HG02642 (cell line): ENCODE measurements around the gene SPDYE17.
"Not testable (repeated sequence)": the region's sequence is repeated elsewhere in the genome, so short reads cannot be mapped to it uniquely, and the experiment has no call there.

ENCODE experiments used
- ATAC-seq: cut with Tn5 transposase; IDR thresholded peaks from one replicate; pipeline ENCODE4 v1.9.1; 2021; ENCODE audit warnings: mild to moderate bottlenecking; ENCODE audit not compliant: unreplicated experiment, poor library complexity

SPDYE17 gene

DNA sequence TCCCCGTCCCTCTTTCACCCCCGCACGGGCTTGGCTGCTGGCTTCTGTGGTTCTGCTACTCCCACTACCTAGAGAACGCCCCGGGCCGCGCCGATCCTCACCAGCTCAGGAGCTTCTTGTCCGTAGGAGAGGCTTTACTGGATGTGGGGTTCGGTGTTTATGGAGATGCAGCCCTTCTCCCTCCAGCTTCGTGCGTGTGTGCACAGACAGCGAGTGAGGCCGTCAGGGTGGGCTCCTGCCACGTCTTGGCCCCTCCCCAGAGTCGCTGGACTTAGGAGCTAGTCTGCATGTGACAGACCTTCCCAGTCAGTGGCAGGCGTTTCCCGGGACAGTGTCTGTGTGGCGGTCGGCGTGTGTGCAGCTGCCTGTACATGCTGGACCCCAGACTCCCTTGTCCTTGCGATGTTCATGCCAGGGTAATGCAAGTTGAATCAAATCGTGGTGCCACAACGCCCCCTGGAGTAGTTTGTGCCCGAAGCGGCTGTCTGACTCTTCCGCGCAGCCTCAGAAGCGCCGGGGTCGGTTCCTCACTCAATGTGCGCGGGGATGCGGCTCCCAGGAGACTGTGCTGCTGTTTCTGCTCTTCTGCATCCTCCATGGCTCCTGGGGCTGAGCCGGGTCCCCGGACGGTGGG is 32.6 kb downstream of the SPDYE17 start:
- peak; percentile 33 for ATAC-seq

DNA sequence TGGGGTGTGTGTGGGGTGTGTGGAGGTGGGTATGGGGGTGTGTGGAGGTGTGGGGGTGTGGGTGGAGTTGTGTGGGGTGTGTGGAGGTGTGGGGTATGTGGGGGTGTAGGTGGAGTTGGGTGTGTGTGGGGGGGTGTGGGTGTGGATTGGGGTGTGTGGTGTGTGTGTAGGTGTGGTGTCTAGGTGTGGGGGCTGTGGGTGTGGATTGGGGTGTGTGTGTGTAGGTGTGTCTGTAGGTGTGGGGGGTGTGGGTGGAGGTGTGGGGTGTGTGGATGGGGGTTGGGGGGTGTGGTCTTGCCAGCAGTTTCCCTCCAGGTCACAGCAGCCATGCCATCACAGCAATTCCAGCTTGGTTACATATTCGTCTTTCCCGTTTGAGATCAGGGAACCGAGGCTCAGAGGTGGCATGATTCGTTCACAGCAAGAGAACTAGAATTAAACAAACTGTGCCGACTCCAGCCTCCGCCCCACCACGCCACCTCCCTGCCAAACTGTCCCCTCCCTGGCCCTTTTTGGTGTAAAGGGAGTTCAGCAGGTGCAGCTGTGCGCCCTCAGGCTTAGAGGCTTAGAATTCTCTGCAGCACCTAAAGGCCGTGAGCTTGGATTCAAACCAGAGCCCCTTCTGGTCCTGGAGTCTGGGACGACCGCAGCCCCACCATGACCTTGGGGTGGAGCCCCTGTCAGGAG is 33.3 kb downstream of the SPDYE17 start:
- peak; percentile 8 for ATAC-seq

DNA sequence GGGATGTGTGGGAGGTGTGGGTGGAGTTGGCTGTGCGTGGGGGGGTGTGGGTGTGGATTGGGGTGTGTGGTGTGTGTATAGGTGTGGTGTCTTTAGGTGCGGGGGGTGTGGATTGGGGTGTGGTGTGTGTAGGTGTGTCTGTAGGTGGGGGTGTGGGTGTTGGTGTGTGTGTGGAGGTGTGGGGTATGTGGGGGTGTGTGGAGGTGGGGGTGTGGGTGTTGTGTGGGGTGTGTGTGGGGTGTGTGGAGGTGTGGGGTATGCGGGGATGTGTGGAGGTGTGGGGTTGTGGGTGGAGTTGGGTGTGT is 33.9 kb downstream of the SPDYE17 start:
- ATAC-seq, result no peak

DNA sequence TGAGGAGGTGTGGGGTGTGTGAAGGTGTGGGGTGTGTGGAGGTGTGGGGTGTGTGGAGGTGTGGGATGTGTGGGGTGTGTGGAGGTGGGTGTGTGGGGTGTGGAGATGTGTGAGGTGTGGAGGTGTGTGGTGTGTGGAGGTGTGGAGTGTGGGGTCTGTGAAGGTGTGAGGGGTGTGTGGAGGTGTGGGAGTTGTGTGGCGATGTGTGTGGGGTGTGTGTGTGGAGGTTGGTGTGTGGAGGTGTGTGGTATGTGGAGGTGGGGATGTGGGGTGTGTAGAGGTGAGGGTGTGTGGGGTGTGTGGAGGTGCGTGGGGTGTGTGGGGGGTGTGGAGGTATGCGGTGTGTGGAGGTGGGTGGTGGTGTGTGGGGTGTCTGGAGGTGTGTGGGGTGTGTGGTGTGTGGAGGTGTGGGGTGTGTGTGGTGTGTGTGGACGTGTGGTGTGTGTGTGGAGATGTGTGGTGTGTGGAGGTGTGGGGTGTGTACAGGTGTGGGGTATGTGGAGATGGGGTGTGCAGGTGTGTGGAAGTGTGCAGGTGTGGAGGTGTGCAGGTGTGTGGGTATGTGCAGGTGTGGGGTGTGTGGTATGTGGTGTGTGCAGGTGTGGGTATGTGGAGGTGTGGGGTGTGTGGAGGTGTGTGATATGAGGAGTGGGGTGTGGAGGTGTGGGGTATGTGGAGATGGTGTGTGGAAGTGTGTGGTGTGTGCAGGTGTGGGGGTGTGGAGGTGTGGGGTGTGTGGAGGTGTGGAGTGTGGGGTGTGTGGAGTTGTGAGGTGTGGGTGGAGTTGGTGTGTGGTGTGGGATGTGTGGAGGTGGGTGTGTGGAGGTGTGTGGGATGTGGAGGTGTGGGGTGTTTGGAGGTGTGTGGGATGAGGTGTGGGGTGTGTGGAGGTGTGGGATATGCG is 34.5 kb downstream of the SPDYE17 start:
- no peak for ATAC-seq

DNA sequence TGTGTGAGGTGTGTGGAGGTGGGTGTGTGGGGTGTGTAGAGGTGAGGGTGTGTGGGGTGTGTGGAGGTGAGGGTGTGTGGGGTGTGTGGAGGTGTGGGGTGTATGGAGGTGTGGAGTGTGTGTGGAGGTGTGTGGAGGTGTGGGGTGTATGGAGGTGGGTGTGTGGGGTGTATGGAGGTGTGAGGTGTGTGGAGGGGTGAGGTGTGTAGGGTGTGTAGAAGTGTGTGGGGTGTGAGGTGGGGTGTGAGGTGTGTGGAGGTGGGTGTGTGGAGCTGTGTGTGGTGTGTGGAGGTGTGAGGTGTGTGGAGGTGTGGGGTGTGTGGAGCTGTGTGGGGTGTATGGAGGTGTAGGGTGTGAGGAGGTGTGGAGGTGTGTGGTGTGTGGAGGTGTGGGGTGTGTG is 35.2 kb downstream of the SPDYE17 start:
- not testable (repeated sequence) for ATAC-seq

DNA sequence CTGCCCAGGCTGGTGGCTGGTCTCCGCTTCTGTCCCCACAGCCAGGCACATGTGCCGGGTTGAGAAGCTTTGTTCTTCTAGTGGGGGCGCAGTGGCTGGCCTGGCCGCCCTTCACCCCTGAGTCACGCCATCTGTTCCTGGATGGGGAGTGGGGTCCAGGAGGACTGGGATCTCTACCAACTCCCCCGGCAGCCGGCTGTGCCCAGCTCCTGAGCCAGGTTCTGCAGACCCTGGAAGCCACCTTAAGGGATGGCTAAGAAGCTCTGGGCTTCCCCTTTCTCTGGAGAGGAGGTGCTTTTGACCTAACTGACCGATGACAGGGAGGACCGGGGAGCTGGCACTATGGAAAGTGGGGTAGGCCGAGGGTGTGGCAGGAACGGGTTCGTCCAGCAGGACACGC is 37.9 kb downstream of the SPDYE17 start:
- ATAC-seq, result not testable (repeated sequence)

DNA sequence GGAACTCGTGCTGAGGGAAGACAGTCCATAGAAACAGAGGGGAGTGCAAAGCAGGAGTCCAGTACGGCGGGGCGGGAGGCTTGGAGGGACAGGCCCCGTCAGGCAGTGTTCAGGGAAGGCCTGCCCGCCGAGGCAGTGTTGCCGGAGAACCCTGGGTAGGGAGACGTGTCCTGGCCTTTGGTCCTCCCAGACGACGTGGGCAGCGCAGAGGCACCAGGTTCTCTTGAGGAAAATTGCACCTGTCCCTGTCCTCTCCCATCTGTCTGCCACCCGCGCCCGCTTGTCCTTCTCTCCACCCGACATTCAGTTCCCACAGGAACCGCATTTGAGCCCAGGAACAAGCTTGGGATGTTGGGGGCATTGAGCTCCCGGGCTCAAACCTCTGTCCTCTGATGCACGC is 38.3 kb downstream of the SPDYE17 start:
- ATAC-seq, result not testable (repeated sequence)

DNA sequence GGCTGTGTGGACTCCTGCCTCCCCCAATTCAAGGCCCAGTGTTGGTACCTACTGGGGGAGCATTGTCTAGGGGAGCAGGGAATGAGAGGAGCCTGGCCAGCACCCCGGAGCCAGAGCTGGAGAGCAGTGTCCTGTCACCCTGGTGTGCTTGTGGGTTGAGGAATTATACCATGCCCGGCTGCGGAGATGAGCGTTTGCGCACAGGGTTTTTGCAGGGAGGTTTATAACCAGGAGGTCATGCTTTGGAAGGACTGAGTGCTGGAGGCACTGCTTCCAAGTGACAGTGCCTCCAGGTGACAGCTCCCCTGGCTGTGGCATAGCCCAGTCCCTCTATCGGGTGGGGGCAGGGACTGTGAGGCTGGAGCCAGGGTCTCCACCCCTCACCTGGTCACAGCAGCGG is 39.3 kb downstream of the SPDYE17 start:
- ATAC-seq, result not testable (repeated sequence)

DNA sequence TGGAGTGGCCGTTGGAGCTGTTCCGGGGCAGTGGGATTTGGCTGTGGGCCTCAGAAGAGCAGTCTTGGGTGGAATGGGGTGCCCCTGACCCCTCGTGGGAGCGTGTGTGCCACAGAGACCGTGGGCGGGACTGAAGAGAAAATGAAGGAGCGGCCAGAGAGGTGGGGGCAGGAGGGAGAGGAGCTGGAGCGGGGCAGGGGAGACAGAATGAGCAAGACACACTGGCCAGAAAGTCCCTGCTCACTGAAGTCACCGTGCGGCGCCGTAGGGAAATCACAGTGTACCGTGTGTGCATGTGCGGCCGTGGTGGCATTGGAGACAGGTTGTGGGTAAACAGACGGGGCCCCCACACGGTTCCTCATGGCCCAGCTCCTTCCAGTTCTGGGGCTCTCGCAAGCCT is 40.0 kb downstream of the SPDYE17 start:
- not testable (repeated sequence) for ATAC-seq

DNA sequence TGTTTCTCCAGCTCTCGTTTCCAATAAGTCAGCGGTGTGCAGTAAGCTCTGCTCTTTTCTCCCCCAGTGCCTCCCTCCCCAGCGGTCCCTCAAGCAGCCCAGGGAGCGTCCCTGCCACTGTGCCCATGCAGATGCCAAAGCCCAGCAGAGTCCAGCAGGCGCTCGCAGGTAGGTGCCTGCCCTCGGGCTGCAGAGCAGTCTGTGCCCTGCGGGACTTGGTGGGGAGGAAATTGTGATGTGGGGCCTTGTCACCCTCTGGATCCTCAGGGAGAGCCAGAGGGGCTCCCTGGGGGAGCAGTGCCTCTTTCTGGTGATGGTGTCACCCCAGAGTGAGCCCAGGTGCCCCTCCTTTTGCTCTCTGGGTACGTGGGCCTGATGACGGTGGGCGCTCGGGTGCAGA is 42.0 kb downstream of the SPDYE17 start:
- not testable (repeated sequence) for ATAC-seq

DNA sequence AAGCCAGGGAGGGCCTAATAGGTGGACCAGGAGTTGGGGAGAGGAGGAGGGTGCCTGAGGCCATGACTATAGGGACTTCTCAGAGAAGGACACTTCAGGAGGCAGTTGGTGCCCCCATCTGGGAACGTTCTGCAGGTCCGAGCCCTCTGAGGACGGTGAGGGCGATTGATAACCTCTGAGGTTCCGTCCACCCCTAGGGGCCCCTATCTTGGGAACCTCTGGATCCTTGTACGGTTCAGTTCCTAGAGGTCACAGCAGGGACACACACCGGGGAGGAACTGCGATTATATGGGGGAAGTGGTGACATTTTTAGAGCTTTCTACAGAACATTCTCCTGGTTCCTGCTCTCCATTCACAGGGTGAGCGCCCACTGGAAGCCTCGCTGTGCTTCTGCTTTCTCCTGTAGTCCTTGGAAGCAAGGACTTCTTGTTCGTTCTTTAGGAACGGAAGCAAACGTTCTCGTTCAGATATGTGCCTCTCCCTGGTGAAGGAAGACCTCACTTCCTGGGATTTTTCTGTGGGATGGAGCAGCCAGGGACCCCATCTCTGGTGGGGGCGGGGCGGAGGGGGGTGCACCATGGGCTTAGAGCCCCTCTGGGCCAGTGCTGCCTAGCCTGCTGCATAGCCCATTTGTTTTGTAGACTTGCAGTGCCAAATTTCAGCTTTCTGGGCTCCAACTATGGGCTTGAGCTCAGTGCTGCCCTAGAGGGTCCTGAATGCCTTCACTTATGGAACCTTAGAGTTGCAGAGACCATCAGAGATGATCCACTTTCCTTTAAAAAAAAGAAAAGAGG is 46.0 kb downstream of the SPDYE17 start:
- ATAC-seq, result not testable (repeated sequence)

DNA sequence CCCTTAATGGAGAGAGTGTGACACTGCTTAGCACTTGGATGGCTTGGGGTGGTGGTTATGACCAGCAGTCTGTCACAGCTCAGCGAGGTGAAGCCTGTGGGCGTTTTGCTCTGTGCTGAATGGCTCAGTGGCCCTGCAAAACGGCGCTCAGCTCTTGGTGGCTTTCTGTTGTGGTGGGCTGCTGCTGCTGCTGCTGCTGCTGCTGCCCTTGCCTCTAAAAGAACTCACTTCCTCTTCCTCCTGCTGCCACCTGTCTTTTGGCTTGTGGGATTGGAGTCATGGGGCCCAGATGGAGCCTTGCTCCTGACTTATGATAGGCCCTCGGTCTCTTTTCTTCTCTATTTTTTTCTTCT is 47.4 kb downstream of the SPDYE17 start:
- ATAC-seq, result peak; percentile 96

DNA sequence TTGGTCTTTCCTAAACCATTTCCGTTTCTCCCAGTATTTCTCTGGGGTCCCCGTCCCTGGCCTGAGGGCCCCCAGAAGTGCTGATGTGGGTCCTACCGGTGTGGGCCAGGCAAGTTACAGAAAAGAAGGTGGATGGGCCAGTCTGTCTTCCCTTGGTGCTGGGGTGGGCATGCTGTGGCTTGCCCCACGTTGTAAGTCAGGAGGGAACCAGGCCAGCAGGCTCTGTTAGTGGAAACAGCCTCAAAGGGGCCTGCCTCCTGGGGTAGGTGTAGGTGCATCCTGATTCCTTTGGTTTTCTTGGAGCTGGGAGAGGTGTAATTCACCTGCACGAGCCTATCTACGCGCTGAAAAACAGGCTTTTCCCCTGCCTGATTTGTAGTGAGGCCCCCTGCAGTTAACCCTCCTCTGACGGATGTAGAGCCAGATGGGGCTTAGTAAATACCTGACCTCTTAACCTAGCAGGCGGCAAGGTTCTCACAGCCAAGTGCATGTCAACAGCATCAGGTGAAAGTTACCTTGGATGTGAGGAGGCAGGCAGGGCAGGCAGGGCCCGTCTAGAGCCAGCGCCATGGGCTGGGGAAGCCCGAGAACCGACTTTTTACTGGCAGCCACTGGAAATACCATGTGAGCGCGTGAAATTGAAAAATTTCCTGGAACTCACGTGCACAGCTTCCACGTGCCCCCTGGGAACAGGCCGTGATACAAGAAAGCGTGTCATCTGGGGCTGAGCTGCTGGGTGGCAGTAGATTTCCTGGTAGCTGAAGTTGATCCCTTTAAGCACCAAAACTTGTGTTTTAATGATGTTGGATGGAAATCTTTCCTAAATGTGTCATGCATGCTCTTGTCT is 48.0 kb downstream of the SPDYE17 start:
- ATAC-seq, result peak; percentile 29

DNA sequence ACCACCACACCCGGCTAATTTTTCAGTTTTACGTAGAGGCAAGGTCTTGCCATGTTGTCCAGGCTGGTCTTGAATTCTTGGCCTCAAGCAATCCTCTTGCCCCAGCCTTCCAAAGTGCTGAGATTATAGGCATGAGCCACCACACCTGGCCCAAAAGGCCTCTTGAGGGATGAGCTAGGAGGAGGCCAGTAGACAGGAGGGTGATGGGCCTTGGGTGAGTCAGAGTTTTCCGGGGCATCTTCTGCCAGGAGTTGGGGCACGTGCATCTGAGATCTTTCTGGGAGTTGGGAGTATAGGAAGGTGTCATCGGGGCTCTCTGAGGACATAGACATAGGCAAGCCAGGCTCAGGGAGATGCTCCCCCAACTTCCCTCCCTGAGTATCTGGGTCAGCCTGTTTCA is 48.8 kb downstream of the SPDYE17 start:
- not testable (repeated sequence) for ATAC-seq

DNA sequence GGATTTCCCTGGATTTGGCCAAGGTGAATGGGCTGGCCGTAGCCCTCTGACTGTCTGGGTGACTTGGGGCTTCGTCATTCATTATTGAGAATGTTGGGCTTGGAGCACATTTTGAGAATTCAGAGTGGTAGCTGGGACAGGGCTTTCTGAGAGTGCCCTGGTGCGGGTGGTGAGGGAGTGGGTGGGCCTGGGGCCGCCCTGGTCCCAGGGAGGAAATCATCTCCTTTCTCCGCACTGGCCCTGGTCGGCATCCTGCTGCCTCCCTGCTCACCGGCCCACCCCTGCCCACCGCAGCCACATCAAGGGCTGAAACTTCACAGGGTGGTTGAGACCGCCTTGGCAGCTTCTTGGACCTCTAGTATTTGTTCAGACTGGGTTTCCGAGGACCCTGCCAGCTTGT is 49.7 kb downstream of the SPDYE17 start:
- not testable (repeated sequence) for ATAC-seq

DNA sequence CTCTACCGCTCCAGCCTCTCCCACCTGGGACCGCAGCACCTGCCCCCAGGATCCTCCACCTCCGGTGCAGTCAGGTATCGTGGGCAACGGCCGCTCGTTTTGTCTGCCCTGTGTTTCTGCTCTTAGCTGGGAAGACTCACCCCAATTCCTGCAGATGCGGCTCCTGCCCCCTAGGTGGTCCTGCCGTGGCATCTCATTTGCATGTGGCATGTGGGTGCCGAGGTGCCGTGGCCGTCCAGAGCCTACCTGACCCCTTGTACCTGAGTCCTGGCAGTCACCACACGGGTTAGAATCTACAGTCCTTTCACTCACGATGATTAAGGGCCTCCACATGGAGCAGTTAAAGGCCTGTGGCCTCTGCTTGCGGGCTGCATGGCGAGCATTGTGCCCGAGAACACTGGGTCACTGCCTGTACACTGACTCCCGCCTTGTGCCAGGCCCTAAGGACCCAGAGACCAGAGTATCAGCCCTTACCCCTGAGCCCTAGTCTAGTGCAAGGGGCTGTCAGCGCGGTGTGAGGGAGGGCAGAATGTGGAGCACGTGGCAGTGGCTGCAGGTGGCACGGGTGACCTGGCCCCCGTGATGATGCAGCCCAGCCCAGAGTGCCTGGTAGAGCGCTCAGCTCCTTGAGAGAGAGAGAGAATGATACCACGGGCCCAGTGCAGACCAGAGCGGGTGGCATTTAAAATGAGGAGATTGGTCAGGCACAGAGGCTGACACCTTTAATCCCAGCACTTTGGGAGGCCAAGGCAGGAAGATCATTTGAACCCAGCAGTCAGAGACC is 50.8 kb downstream of the SPDYE17 start:
- ATAC-seq, result not testable (repeated sequence)

DNA sequence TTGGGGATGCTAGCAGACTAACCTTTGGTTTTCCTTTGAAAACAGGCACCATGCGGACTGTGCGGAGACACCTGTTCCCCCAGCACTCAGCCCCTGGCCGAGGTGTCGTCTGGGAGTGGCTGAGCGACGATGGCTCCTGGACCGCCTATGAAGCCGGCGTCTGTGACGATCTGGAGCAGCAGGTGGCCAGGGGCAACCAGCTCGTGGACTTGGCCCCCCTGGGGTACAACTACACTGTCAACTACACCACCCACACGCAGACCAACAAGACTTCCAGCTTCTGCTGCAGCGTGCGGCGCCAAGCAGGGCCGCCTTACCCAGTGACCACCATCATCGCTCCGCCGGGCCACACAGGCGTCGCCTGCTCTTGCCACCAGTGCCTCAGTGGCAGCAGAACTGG is 51.6 kb downstream of the SPDYE17 start:
- ATAC-seq, result not testable (repeated sequence)

DNA sequence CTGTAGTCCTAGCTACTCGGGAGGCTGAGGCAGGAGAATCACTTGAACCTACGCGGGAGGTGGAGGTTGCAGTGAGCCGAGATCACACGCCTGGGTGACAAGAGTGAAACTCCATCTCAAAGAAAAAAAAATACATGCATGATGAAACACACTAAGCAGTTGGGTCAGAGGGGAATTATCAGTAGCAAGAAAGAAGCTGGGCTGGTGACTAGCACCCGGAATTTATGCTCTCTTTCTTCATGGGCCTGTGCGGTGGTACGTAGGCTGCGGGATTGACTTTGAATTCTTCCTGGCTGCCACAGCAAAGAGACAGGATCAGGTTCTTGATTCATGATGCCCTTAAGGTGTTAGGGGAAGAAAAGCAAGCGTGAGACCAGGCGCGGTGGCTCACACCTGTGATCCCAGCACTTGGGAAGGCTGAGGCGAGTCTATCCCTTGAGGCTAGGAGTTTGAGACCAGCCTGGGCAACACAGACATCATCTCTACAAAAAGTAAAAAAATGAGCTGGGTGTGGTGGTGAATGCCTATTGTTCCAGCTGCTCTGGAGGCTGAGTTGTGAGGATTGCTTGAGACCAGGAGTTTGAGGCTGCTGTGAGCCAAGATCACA is 54.3 kb downstream of the SPDYE17 start:
- not testable (repeated sequence) for ATAC-seq
